ENCODE results near the gene PHACTR2.
A peak's percentile ranks its signal among the peaks of the same experiment; 100 is the strongest.
"Not testable (repeated sequence)": the region's sequence is repeated elsewhere in the genome, so short reads cannot be mapped to it uniquely, and the experiment has no call there.

PHACTR2 gene

GRCh38 chr6:143868808-143869207, 191.0 kb downstream of the PHACTR2 start:
- not testable (repeated sequence) for H3K4me3 Mint-ChIP-seq, ATAC-seq, H3K27me3 Mint-ChIP-seq, H3K27ac Mint-ChIP-seq, H3K9me3 Mint-ChIP-seq, DNase-seq
- Mint-ChIP-seq H3K4me1 (peaks cover 15% of the 10 kb centered on the region), H3K36me3 (ENCODE audit: low read depth) (peaks cover 21% of the 10 kb centered on the region)

GRCh38 chr6:143871202-143871730, 193.5 kb downstream of the PHACTR2 start:
- Mint-ChIP-seq H3K9me3 (peaks cover 11% of the 10 kb centered on the region), H3K4me1 (peaks cover 19% of the 10 kb centered on the region)
- not testable (repeated sequence) for DNase-seq; H3K36me3 Mint-ChIP-seq (ENCODE audit: low read depth); H3K4me3 Mint-ChIP-seq; H3K27me3 Mint-ChIP-seq; ATAC-seq; H3K27ac Mint-ChIP-seq

- H3K4me1 Mint-ChIP-seq, result peaks cover 19% of the 10 kb centered on the region
- H3K27me3 Mint-ChIP-seq, result no peaks in the 10 kb centered on the region
- H3K27ac Mint-ChIP-seq, result no peak overlapping the region
- no peak overlapping the region for H3K4me3 Mint-ChIP-seq
- peaks cover 2% of the 10 kb centered on the region for H3K36me3 Mint-ChIP-seq (ENCODE audit: low read depth)
- H3K9me3 Mint-ChIP-seq, result peaks cover 12% of the 10 kb centered on the region
- no peak for DNase-seq
- peak; percentile 96 for ATAC-seq
These were observed 194.4 kb downstream of the PHACTR2 start for GRCh38 chr6:143872201-143872600.

- Mint-ChIP-seq H3K9me3 (peaks cover 13% of the 10 kb centered on the region), H3K4me1 (peaks cover 21% of the 10 kb centered on the region)
- not testable (repeated sequence) for ATAC-seq; DNase-seq; H3K36me3 Mint-ChIP-seq (ENCODE audit: low read depth); H3K27ac Mint-ChIP-seq; H3K27me3 Mint-ChIP-seq; H3K4me3 Mint-ChIP-seq
These were observed 195.8 kb downstream of the PHACTR2 start for GRCh38 chr6:143873600-143873999.

- H3K27ac Mint-ChIP-seq, result peak overlapping the region; percentile 9
- ATAC-seq; DNase-seq; H3K4me3 Mint-ChIP-seq; H3K36me3 Mint-ChIP-seq (ENCODE audit: low read depth); H3K27me3 Mint-ChIP-seq: not testable (repeated sequence)
- H3K4me1 Mint-ChIP-seq, result peaks cover 21% of the 10 kb centered on the region
- peaks cover 19% of the 10 kb centered on the region for H3K9me3 Mint-ChIP-seq
These were observed 196.7 kb downstream of the PHACTR2 start for GRCh38 chr6:143874503-143874902.

- ATAC-seq (no peak), DNase-seq (no peak)
- Mint-ChIP-seq H3K9me3 (peaks cover 19% of the 10 kb centered on the region), H3K36me3 (ENCODE audit: low read depth) (peaks cover 2% of the 10 kb centered on the region), H3K27me3 (no peaks in the 10 kb centered on the region), H3K4me1 (peaks cover 13% of the 10 kb centered on the region), H3K27ac (no peak overlapping the region), H3K4me3 (no peak overlapping the region)
These were observed 200.0 kb downstream of the PHACTR2 start for GRCh38 chr6:143877584-143878271.

GRCh38 chr6:143878272-143878760, 200.6 kb downstream of the PHACTR2 start:
- H3K4me1 Mint-ChIP-seq, result peaks cover 10% of the 10 kb centered on the region
- H3K36me3 Mint-ChIP-seq (ENCODE audit: low read depth), result peaks cover 2% of the 10 kb centered on the region

GRCh38 chr6:143880412-143880811, 202.6 kb downstream of the PHACTR2 start:
- Mint-ChIP-seq H3K27me3 (no peaks in the 10 kb centered on the region), H3K27ac (no peak overlapping the region), H3K36me3 (ENCODE audit: low read depth) (peaks cover 2% of the 10 kb centered on the region), H3K4me1 (peaks cover 2% of the 10 kb centered on the region), H3K9me3 (peaks cover 15% of the 10 kb centered on the region), H3K4me3 (no peak overlapping the region)
- DNase-seq (no peak), ATAC-seq (no peak)

More at GRCh38 chr6:143878272-143878760, 200.6 kb downstream of the PHACTR2 start:
- H3K9me3 Mint-ChIP-seq, result peaks cover 19% of the 10 kb centered on the region
- ATAC-seq (no peak), DNase-seq (no peak)
- no peak overlapping the region for H3K4me3 Mint-ChIP-seq
- H3K27ac Mint-ChIP-seq, result no peak overlapping the region
- no peaks in the 10 kb centered on the region for H3K27me3 Mint-ChIP-seq
